Measurements from ENCODE around the gene JAZF1.

GRCh38 chr7:28013019-28013418 is 167.6 kb downstream of the JAZF1 start:
- TF ChIP-seq CTCF (IDR thresholded peaks at IDR 0.05 in 4 of 5, conservative IDR thresholded peaks at IDR 0.05 in 1 of 5) (no peak), POLR2A (IDR thresholded peaks at IDR 0.05) (no peak)
